HFFc6 (cell line): Measurements from ENCODE around the gene ADAM17. TPM values are rescaled to one million over a fixed set of nuclear protein-coding genes. Genes with fewer than 3 reads are reported as not detected.

ENCODE experiments used
- DNase-seq: peaks from one replicate; pipeline ENCODE4 v3.0.0-alpha.2; 2018
- H3K27ac Mint-ChIP-seq: 2 replicates; pipeline ENCODE4 v1.8.0; 2020; ENCODE audit warnings: mild to moderate bottlenecking, mixed read lengths
- H3K27me3 Mint-ChIP-seq: 2 replicates; pipeline ENCODE4 v1.8.0; 2021; ENCODE audit warnings: mild to moderate bottlenecking, moderate library complexity, mixed read lengths; ENCODE audit not compliant: insufficient read depth
- H3K36me3 Mint-ChIP-seq: 2 replicates; pipeline ENCODE4 v1.8.0; 2021; ENCODE audit warnings: low read depth, mixed read lengths
- H3K4me1 Mint-ChIP-seq: 2 replicates; pipeline ENCODE4 v1.8.0; 2020; ENCODE audit warnings: low read depth, mixed read lengths
- H3K4me3 Mint-ChIP-seq: 2 replicates; pipeline ENCODE4 v1.8.0; 2020; ENCODE audit warnings: mild to moderate bottlenecking, moderate library complexity, mixed read lengths
- H3K9me3 Mint-ChIP-seq: 2 replicates; pipeline ENCODE4 v1.8.0; 2020; ENCODE audit warnings: mild to moderate bottlenecking, mixed read lengths
- total RNA-seq, 6 experiments: library from RNA; stranded (reverse); fragmentation: NEBNext Ultra II Directional; extraction: Animal tissue kit (Norgen Biotek cat#: 25700); gene quantifications; 2 replicates in 1 of 6; 3 replicates in 5 of 6; pipeline ENCODE4 v1.2.3, GENCODE V29; 2021
- TF ChIP-seq, protein P1 (sequence below): fragments of 200-600 bp; sonication (generic); IDR thresholded peaks from 2 replicates; pipeline ENCODE4 v1.5.0; 2021; ENCODE audit warnings: antibody characterized with exemption, mild to moderate bottlenecking

ADAM17 gene
- total RNA-seq, 6 experiments from 2014 or later, result 16.0 to 20.0 (median 19.4) TPM

DNA sequence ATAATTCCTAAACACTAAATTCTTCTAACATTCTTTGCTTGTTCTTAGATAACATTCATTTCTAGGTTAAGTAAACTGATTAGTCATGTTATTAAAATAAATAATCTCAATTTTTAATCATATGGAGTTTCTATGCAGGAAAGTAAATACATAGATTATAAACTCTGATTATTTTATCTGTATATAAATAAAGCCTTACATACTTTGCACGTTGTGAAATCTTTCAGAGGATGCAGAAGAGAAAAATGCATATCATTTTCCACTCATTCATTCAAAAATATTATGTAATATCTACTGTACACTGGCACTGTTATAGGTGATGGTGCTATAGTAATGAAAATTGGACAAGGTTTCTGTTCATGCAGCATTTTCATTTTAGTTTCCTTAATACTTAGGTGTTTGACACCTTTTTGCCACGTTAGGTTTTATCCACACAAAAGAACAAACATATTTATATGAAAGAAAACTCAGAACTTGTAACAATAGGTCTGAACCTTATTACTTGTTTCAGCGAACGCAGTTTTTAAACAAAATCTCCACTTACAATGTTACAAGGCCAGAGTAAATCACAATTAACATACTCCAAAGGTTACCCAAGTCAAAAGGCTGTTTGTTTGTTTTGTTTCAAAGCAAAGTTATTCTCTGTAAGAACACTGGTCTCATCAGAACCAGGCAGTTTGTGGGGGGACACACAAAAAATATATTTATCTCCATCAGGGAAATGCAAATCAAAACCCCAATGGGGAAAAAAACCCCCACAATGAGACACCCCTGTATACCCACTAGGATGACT is 27.4 kb downstream of the ADAM17 start:
- peaks cover 15% of the 10 kb centered on the region for H3K4me1 Mint-ChIP-seq

DNA sequence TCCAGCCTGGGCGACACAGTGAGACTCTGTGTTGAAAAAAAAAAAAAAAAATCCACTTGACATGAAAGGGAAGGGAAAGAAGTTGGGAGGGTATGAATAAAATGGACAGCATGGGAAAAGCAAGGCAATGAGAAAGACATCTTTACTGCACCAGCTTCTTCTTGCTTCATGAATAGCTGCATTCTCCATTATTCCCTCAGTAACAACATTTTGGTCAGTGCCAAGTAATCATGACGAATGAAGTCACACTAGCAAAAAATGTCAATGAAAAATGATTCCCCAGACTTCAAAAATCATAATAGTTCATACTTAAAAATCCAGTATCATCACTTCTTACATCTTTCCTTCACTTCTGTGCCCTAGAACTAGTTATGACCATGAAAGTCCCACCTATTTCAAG is 30.4 kb downstream of the ADAM17 start:
- Mint-ChIP-seq H3K4me1 (peaks cover 11% of the 10 kb centered on the region), H3K27ac (no peak overlapping the region), H3K9me3 (no peaks in the 10 kb centered on the region), H3K36me3 (peaks cover 35% of the 10 kb centered on the region), H3K27me3 (no peaks in the 10 kb centered on the region), H3K4me3 (no peak overlapping the region)
- TF ChIP-seq, protein P1, sequence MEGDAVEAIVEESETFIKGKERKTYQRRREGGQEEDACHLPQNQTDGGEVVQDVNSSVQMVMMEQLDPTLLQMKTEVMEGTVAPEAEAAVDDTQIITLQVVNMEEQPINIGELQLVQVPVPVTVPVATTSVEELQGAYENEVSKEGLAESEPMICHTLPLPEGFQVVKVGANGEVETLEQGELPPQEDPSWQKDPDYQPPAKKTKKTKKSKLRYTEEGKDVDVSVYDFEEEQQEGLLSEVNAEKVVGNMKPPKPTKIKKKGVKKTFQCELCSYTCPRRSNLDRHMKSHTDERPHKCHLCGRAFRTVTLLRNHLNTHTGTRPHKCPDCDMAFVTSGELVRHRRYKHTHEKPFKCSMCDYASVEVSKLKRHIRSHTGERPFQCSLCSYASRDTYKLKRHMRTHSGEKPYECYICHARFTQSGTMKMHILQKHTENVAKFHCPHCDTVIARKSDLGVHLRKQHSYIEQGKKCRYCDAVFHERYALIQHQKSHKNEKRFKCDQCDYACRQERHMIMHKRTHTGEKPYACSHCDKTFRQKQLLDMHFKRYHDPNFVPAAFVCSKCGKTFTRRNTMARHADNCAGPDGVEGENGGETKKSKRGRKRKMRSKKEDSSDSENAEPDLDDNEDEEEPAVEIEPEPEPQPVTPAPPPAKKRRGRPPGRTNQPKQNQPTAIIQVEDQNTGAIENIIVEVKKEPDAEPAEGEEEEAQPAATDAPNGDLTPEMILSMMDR, result no peak
- DNase-seq, result no peak

More for the DNA sequence above, 27.4 kb downstream of the ADAM17 start:
- Mint-ChIP-seq H3K27ac (no peak overlapping the region), H3K27me3 (no peaks in the 10 kb centered on the region), H3K4me3 (no peak overlapping the region), H3K36me3 (peaks cover 30% of the 10 kb centered on the region), H3K9me3 (no peaks in the 10 kb centered on the region)
- TF ChIP-seq, protein P1, result no peak
- DNase-seq, result no peak

DNA sequence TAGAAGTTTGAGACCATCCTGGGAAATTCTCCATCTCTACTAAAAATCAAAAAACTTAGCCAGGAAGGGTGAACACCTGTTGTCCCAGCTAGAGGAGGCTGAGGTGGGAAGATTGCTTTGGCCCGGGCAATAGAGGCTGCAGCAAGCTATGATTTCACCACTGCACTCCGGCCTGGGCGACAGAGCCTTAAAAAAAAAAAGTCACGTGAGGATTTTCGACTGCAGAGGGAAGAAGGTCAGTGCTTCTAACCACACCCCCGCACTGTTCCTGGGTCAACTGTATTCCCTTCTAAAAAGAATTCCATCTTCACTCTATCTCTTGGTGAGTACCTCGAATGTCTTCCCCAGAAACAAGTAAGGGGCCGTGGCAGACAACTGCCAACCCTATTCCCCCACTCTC is 31.3 kb downstream of the ADAM17 start:
- Mint-ChIP-seq H3K4me1 (peaks cover 15% of the 10 kb centered on the region), H3K4me3 (no peak overlapping the region), H3K9me3 (no peaks in the 10 kb centered on the region), H3K36me3 (peaks cover 39% of the 10 kb centered on the region), H3K27ac (no peak overlapping the region), H3K27me3 (no peaks in the 10 kb centered on the region)
- DNase-seq, result no peak
- TF ChIP-seq, protein P1, result no peak

GRCh38 chr2:9519250-9519649 is 36.4 kb downstream of the ADAM17 start:
- TF ChIP-seq, protein P1, result no peak
- H3K27ac Mint-ChIP-seq, result peak overlapping the region; percentile 58; the same call in 1 of the 2 replicates
- H3K4me1 Mint-ChIP-seq, result peaks cover 7% of the 10 kb centered on the region
- no peaks in the 10 kb centered on the region for H3K27me3 Mint-ChIP-seq
- H3K4me3 Mint-ChIP-seq, result no peak overlapping the region
- H3K9me3 Mint-ChIP-seq, result no peaks in the 10 kb centered on the region
- DNase-seq, result no peak
- peaks cover 33% of the 10 kb centered on the region for H3K36me3 Mint-ChIP-seq

DNA sequence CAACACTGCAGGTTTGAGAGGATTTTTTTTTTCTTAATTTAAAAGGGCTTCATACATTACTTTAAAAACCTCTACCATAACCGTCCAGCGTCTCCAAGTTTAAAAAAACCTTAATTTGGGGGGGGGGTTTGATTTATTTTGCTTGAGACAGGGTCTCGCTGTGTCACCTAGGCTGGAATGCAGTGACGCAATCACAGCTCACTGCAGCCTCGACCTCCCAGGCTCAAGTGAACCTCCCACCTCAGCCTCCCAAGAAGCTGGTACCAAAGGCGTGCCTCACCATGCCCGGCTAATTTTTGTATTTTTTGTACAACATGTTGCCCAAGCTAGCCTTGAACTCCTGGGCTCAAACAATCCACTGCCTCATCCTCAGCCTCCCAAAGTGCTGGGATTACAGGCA is 36.9 kb downstream of the ADAM17 start:
- no peak for DNase-seq
- TF ChIP-seq, protein P1, result no peak
- no peak overlapping the region for H3K27ac Mint-ChIP-seq

More for the DNA sequence above, 36.9 kb downstream of the ADAM17 start:
- H3K4me3 Mint-ChIP-seq, result no peak overlapping the region
- H3K4me1 Mint-ChIP-seq, result peaks cover 7% of the 10 kb centered on the region
- peaks cover 28% of the 10 kb centered on the region for H3K36me3 Mint-ChIP-seq
- no peaks in the 10 kb centered on the region for H3K9me3 Mint-ChIP-seq
- H3K27me3 Mint-ChIP-seq, result no peaks in the 10 kb centered on the region
